GM19452 (cell line): Measurements from ENCODE around the gene ARMC9.
"Not testable (repeated sequence)": the region's sequence is repeated elsewhere in the genome, so short reads cannot be mapped to it uniquely, and the experiment has no call there.

Source experiments
- ATAC-seq: cut with Tn5 transposase; IDR thresholded peaks from one replicate; pipeline ENCODE4 v1.9.1; 2021; ENCODE audit not compliant: unreplicated experiment

ARMC9 gene

GRCh38 chr2:231359441-231359840 lies 161.0 kb downstream of the ARMC9 start:
- ATAC-seq: no peak

- ATAC-seq: no peak
Observed at GRCh38 chr2:231359948-231360347, 161.5 kb downstream of the ARMC9 start.

- no peak for ATAC-seq
Observed at GRCh38 chr2:231360401-231360800, 162.0 kb downstream of the ARMC9 start.

- ATAC-seq: no peak
Observed at GRCh38 chr2:231360881-231361371, 162.5 kb downstream of the ARMC9 start.

- peak; percentile 96 for ATAC-seq
Observed at GRCh38 chr2:231361701-231362554, 163.5 kb downstream of the ARMC9 start.

GRCh38 chr2:231362555-231363184 lies 164.2 kb downstream of the ARMC9 start:
- ATAC-seq: peak; percentile 3

- no peak for ATAC-seq
Observed at GRCh38 chr2:231364061-231364460, 165.6 kb downstream of the ARMC9 start.

GRCh38 chr2:231364961-231365810 lies 166.8 kb downstream of the ARMC9 start:
- no peak for ATAC-seq

- ATAC-seq: no peak
Observed at GRCh38 chr2:231367178-231367577, 168.7 kb downstream of the ARMC9 start.

- no peak for ATAC-seq
Observed at GRCh38 chr2:231369580-231370428, 171.4 kb downstream of the ARMC9 start.

- no peak for ATAC-seq
Observed at GRCh38 chr2:231370429-231370748, 172.0 kb downstream of the ARMC9 start.

GRCh38 chr2:231370749-231371429 lies 172.5 kb downstream of the ARMC9 start:
- no peak for ATAC-seq

GRCh38 chr2:231371430-231372054 lies 173.1 kb downstream of the ARMC9 start:
- ATAC-seq: no peak

GRCh38 chr2:231372326-231372725 lies 173.9 kb downstream of the ARMC9 start:
- no peak for ATAC-seq

- ATAC-seq: no peak
Observed at GRCh38 chr2:231373184-231373583, 174.8 kb downstream of the ARMC9 start.

- ATAC-seq: no peak
Observed at GRCh38 chr2:231373786-231374349, 175.4 kb downstream of the ARMC9 start.

- no peak for ATAC-seq
Observed at GRCh38 chr2:231374771-231375170, 176.3 kb downstream of the ARMC9 start.

- ATAC-seq: not testable (repeated sequence)
Observed at GRCh38 chr2:231375994-231376615, 177.7 kb downstream of the ARMC9 start.

GRCh38 chr2:231376857-231377256 lies 178.4 kb downstream of the ARMC9 start:
- ATAC-seq: no peak
